CD4-positive, alpha-beta T cell (primary cell): Measurements from ENCODE around the gene NSUN6. TPM values are rescaled to one million over a fixed set of nuclear protein-coding genes. Genes with fewer than 3 reads are reported as not detected.
"Not testable (repeated sequence)": the region's sequence is repeated elsewhere in the genome, so short reads cannot be mapped to it uniquely, and the experiment has no call there.

Experiments
- ATAC-seq: fragments of 200-7000 bp; cut with Tn5 transposase; one replicate; pipeline ENCODE4 v1.10.0; 2022; ENCODE audit warnings: mild to moderate bottlenecking; ENCODE audit not compliant: poor library complexity
- CTCF ChIA-PET: fragments of 350-600 bp; sonication (Branson Sonifier 250); formaldehyde crosslinking; loops from one replicate; lab custom pipeline; 2021; ENCODE audit warnings: antibody characterized with exemption, inconsistent platforms; lab: Charles Lee
- POLR2A ChIA-PET: fragments of 350-600 bp; sonication (Branson Sonifier 250); formaldehyde crosslinking; loops from one replicate; lab custom pipeline; 2021; ENCODE audit warnings: antibody characterized with exemption, inconsistent platforms; lab: Charles Lee
- DNase-seq, 14 experiments: peaks; one replicate each; pipeline ENCODE4 v3.0.0-alpha.2; 2013 to 2020; ENCODE audit warnings: mixed read lengths in 2 of 14
- H3K27ac ChIP-seq, 2 donors: one replicate each; pipeline versions ENCODE4 v1.5.1 to v1.7.0; 2013; ENCODE audit warnings: low read length in 2 of 2, low read depth in 1 of 2, mild to moderate bottlenecking in 1 of 2
- H3K27me3 ChIP-seq, 2 experiments: 1 replicate in 1 of 2; 2 replicates in 1 of 2; pipeline versions ENCODE4 v1.6.1 to v1.7.0; 2013; ENCODE audit warnings: low read length in 2 of 2, control low read depth in 1 of 2, mild to moderate bottlenecking in 1 of 2, moderate library complexity in 1 of 2; ENCODE audit not compliant: insufficient read depth in 2 of 2, control insufficient read depth in 1 of 2
- H3K36me3 ChIP-seq: one replicate; pipeline ENCODE4 v1.6.1; 2013; ENCODE audit warnings: low read length, control low read depth; ENCODE audit not compliant: insufficient read depth
- H3K4me1 ChIP-seq: one replicate; pipeline ENCODE4 v1.6.1; 2013; ENCODE audit warnings: low read length, control low read depth; ENCODE audit not compliant: insufficient read depth
- H3K4me3 ChIP-seq: one replicate; pipeline ENCODE4 v1.5.1; 2013; ENCODE audit warnings: mild to moderate bottlenecking, low read length, moderate library complexity
- H3K9me3 ChIP-seq, 2 experiments: 1 replicate in 1 of 2; 2 replicates in 1 of 2; pipeline versions ENCODE4 v1.6.1 to v1.7.0; 2013; ENCODE audit warnings: low read length in 2 of 2, mild to moderate bottlenecking in 2 of 2, control low read depth in 1 of 2, moderate library complexity in 1 of 2; ENCODE audit not compliant: control insufficient read depth in 1 of 2, insufficient read depth in 1 of 2
- H3K27ac Mint-ChIP-seq: one replicate; pipeline ENCODE4 v1.8.0; 2020; ENCODE audit warnings: mixed read lengths
- H3K27me3 Mint-ChIP-seq: one replicate; pipeline ENCODE4 v1.8.0; 2021; ENCODE audit warnings: mixed read lengths
- H3K36me3 Mint-ChIP-seq: one replicate; pipeline ENCODE4 v1.8.0; 2021; ENCODE audit warnings: low read depth, mixed read lengths
- H3K4me1 Mint-ChIP-seq: one replicate; pipeline ENCODE4 v1.8.0; 2021; ENCODE audit warnings: low read depth, mixed read lengths
- H3K4me3 Mint-ChIP-seq: one replicate; pipeline ENCODE4 v1.8.0; 2020; ENCODE audit warnings: mild to moderate bottlenecking, mixed read lengths
- H3K9me3 Mint-ChIP-seq: one replicate; pipeline ENCODE4 v1.8.0; 2020; ENCODE audit warnings: mixed read lengths
- CTCF ChIP-seq: fragments of 200-600 bp; IDR thresholded peaks from one replicate; pipeline ENCODE4 v1.8.0; 2022; ENCODE audit warnings: antibody characterized with exemption, mild to moderate bottlenecking
- intact Hi-C, 2 experiments: fragments of 100-400 bp; cut with DNase I in 1 of 2; cut with micrococcal nuclease in 1 of 2; formaldehyde crosslinking; loops; one replicate each; pipeline versions ENCODE4 v1.15.1 to v1.9.0; 2023 to 2025; cut with DNase I, micrococcal nuclease
- total RNA-seq, 174 experiments: library from RNA in 2 of 174; stranded (reverse) in 2 of 174; gene quantifications; one replicate each; pipeline ENCODE4 v1.2.3 and lab custom pipeline; 2021 to 2026

The NSUN6 gene
- total RNA-seq, 2 experiments from 2014 or later = 22.9 to 27.2 TPM

GRCh38 chr10:18571076-18571475 lies 80.3 kb downstream of the NSUN6 start:
- peaks cover 0 to 70% of the 10 kb centered on the region in 2 experiments for H3K9me3 ChIP-seq
- no peaks in the 10 kb centered on the region for H3K27me3 Mint-ChIP-seq
- intact Hi-C loops = no loop called here
- no peak overlapping the region for H3K4me3 ChIP-seq
- no peaks in the 10 kb centered on the region for H3K27me3 ChIP-seq
- no peak overlapping the region for H3K27ac Mint-ChIP-seq
- ChIA-PET CTCF (no interaction called here), POLR2A (no interaction called here)
- no peaks in the 10 kb centered on the region for H3K9me3 Mint-ChIP-seq
- ATAC-seq = no peak
- H3K4me1 Mint-ChIP-seq = no peaks in the 10 kb centered on the region
- H3K4me3 Mint-ChIP-seq = no peak overlapping the region
- peaks cover 7% of the 10 kb centered on the region for H3K36me3 ChIP-seq
- DNase-seq = no peak
- peaks cover 18% of the 10 kb centered on the region for H3K36me3 Mint-ChIP-seq
- H3K4me1 ChIP-seq = no peaks in the 10 kb centered on the region
- no peak for TF ChIP-seq CTCF
- H3K27ac ChIP-seq = no peak overlapping the region

- H3K4me3 Mint-ChIP-seq, DNase-seq: not testable (repeated sequence)
Measured at GRCh38 chr10:18570386-18570785, 81.0 kb downstream of the NSUN6 start.

GRCh38 chr10:18567343-18567856 lies 84.0 kb downstream of the NSUN6 start:
- ATAC-seq = no peak
- H3K36me3 ChIP-seq = peaks cover under 1% of the 10 kb centered on the region
- TF ChIP-seq CTCF = no peak
- Mint-ChIP-seq H3K4me3 (no peak overlapping the region), H3K27me3 (no peaks in the 10 kb centered on the region), H3K9me3 (no peaks in the 10 kb centered on the region), H3K36me3 (no peaks in the 10 kb centered on the region), H3K4me1 (no peaks in the 10 kb centered on the region), H3K27ac (no peak overlapping the region)
- ChIA-PET CTCF (no interaction called here), POLR2A (no interaction called here)
- H3K27me3 ChIP-seq = no peaks in the 10 kb centered on the region
- H3K27ac ChIP-seq = no peak overlapping the region
- intact Hi-C loops = no loop called here
- no peaks in the 10 kb centered on the region for H3K4me1 ChIP-seq
- H3K9me3 ChIP-seq = peaks cover 0 to 99% of the 10 kb centered on the region in 2 experiments
- no peak for DNase-seq
- H3K4me3 ChIP-seq = no peak overlapping the region

More at GRCh38 chr10:18570386-18570785, 81.0 kb downstream of the NSUN6 start:
- peaks cover 0 to 77% of the 10 kb centered on the region in 2 experiments for H3K9me3 ChIP-seq
- intact Hi-C loops, H3K4me1 Mint-ChIP-seq, H3K4me1 ChIP-seq, H3K4me3 ChIP-seq, POLR2A ChIA-PET, H3K27ac Mint-ChIP-seq, H3K27ac ChIP-seq, H3K36me3 ChIP-seq, H3K27me3 Mint-ChIP-seq, H3K27me3 ChIP-seq, H3K9me3 Mint-ChIP-seq, ATAC-seq, CTCF ChIA-PET: not testable (repeated sequence)
- peaks cover 11% of the 10 kb centered on the region for H3K36me3 Mint-ChIP-seq

GRCh38 chr10:18566177-18566576 lies 85.2 kb downstream of the NSUN6 start:
- no peak for ATAC-seq
- no peaks in the 10 kb centered on the region for H3K36me3 Mint-ChIP-seq
- CTCF ChIA-PET = no interaction called here
- intact Hi-C loops = no loop called here
- POLR2A ChIA-PET = no interaction called here
- H3K4me3 Mint-ChIP-seq = no peak overlapping the region
- no peak overlapping the region for H3K27ac ChIP-seq
- H3K4me3 ChIP-seq = no peak overlapping the region
- H3K27me3 Mint-ChIP-seq = no peaks in the 10 kb centered on the region
- H3K9me3 ChIP-seq = peaks cover 0 to 97% of the 10 kb centered on the region in 2 experiments
- no peaks in the 10 kb centered on the region for H3K4me1 ChIP-seq
- H3K27me3 ChIP-seq = no peaks in the 10 kb centered on the region
- TF ChIP-seq CTCF = no peak
- no peaks in the 10 kb centered on the region for H3K9me3 Mint-ChIP-seq
- peaks cover 4% of the 10 kb centered on the region for H3K36me3 ChIP-seq
- DNase-seq = no peak
- H3K27ac Mint-ChIP-seq = no peak overlapping the region
- no peaks in the 10 kb centered on the region for H3K4me1 Mint-ChIP-seq
